Activated CD8-positive, alpha-beta memory T cell treated with anti-CD3 and anti-CD28 coated beads for 48 hours (primary cell): ENCODE data around the gene POLR3A.
A peak's percentile ranks its signal among the peaks of the same experiment; 100 is the strongest.

Source experiments
- DNase-seq, 3 experiments: peaks; one replicate each; pipeline ENCODE4 v3.0.0-alpha.2; 2020; ENCODE audit warnings: low read depth in 2 of 3, low spot score in 2 of 3

Gene POLR3A

DNA sequence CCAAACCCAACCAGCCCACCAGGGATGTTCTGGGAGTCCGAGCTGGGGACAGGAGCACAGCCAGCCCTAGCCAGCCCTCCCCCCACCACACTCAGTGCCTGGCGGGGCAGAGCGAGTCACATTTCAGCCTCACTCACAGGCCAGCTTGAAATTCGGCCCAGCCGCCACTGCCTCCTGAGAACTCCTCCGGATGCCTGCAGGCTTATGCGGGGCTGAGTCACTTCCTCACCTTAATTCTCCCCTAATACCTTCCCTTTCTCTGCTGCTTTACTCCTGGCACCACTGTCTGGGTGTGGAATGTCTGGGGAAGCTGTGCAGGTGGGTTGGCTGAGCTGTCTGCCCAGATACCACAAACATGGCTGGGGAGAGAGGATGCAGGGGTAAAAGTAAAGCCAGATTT lies 80.1 kb downstream of the POLR3A start:
- DNase-seq, result no peak

DNA sequence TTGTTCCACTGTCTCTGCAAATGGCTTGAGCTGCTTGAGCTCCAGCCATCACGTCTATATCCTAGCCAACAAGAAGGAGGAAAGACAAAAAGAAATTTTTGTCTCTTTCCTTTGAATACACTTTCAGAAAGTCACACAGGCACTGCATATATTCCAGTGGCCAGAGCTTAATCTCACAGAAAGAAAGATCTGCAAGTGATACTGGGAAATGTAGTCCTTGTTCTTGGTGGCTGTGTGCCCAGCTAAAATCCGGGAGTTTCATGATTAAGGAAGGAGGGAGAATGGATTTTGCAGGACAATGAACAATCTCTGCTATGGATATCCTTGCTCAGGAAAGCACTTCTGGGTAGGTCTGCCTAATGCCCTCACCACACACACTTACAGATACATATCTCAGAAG lies 83.2 kb downstream of the POLR3A start:
- no peak for DNase-seq

DNA sequence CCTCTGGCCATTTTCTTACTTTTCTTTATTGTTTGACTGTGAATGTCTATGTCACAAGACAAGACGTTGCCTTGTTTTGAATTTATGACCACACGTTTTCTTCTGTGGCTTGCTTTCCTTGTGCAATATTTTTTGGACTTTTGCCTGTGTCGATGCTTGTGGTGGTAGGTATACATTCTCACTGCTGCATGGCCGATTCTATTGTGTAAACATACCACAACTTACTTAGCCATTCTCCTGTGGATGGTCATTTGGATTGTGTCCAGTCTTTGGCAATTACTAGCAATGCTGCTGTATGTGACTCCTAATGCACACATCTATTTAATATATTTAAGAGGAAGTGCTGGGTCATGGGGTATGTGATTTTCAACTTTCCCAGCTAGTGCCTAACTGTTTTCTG lies 84.8 kb downstream of the POLR3A start:
- no peak for DNase-seq

DNA sequence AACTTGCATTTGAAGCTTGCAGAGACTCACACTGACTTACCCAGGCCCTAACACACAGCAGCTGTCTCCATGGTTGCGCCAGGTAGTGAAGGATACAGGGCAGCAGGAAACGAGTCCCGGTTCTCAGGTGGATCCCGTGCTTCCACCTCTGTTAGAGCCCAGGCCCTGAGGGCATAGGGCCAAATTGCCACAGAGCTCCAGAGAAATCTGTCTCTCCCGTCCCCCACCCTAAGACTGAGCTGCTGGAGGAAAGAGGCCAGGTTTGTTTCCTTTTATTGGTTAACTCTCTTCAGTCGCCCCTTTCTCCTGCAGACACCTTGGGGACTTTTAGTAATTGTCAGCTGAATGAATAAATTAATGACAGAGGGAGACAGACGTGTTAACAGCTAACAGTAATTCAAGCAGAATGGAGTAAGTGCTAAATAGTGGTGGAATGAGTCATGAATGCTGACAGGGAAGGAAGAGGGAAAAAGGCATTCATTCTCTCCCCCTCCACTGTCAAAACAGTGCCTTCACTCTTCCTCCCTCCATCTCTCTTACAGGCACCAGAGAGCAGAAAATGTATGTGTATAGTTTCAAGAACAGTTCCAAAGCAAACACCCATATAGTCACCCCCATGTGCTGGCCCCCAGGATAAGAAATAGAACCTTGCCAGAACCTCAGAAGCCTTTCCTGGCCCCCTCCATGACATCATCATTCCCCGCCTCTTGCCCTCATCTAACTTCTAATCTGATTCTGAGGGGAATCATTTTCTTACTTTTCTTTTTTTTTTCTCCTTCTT lies 86.0 kb downstream of the POLR3A start:
- DNase-seq, result no peak

DNA sequence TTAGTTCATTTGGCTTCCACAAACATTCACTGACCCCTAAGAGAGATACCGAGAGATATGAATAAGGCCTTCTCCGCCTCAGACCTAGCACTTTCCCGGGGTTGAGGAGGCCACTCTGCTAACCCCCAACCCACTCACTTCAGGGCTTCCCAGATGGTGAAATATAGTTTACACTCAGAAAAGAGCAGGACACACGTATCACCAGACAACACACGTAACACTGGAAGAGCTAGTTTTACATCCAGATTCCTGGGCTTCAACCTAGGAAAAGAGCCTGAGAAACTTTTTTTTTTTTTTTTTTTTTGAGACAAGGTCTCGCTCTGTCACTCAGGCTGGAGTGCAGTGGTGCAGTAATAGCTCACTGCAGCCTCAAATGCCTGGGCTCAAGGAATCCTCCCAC lies 87.5 kb downstream of the POLR3A start:
- DNase-seq, result no peak

DNA sequence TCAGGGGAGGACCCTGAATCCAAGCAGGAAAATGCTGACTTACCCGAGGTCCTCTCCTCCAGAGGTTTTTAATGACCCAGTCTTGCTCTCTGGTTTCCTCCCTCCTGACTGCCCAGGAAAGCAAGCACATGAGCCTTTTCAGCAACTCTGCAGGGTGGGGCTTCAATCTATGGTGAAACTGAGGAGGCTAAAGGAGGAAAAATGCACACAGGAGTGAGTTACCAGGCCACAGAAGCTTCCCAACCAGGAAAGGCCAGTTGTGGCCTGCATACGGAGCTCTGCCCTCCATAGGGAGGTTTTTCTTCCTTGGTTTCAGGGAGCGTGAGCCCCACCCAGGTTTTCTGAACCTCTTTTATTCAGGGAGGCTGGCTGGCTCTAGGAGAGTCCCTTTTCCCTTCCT lies 88.7 kb downstream of the POLR3A start:
- DNase-seq, result no peak

DNA sequence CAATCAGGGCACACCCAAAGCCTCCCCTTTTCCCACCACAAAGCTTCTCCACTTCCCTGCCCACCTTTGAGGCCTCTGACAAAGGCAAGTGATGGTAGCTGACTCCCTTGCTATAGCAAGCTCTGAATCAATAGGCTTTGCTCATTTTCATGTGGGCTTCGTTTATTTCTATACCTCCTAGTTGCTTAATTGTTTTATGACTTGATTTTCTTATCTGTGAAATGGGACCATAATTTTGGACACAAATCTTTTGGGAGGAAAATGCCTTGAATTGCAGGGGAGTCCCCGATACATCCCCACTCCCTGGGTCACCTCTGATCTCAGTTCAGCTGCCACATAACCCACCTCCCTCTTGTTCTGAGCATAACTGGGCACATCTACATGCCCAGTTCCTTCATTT lies 89.1 kb downstream of the POLR3A start:
- no peak for DNase-seq

DNA sequence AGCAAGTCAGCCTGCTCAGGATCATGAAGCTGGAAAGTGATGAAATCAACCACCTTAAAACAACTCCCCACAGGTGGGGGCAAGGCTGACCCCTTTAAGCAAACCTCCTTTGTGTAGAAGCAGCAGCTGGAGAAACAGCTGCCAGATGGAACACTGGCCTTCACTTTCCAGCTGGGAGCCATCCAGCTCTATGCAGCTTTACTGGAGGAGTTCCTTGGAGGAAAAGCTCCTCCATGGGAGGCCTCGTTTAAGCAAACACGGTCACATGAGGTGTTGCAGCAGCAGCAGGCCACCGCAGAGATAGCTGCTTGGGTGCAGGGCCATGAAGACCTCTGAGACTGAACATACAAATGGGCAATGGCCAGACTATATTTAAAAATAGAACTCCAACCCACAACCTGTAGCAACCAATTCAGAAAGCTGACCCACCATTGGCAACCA lies 89.7 kb downstream of the POLR3A start:
- DNase-seq, result no peak

DNA sequence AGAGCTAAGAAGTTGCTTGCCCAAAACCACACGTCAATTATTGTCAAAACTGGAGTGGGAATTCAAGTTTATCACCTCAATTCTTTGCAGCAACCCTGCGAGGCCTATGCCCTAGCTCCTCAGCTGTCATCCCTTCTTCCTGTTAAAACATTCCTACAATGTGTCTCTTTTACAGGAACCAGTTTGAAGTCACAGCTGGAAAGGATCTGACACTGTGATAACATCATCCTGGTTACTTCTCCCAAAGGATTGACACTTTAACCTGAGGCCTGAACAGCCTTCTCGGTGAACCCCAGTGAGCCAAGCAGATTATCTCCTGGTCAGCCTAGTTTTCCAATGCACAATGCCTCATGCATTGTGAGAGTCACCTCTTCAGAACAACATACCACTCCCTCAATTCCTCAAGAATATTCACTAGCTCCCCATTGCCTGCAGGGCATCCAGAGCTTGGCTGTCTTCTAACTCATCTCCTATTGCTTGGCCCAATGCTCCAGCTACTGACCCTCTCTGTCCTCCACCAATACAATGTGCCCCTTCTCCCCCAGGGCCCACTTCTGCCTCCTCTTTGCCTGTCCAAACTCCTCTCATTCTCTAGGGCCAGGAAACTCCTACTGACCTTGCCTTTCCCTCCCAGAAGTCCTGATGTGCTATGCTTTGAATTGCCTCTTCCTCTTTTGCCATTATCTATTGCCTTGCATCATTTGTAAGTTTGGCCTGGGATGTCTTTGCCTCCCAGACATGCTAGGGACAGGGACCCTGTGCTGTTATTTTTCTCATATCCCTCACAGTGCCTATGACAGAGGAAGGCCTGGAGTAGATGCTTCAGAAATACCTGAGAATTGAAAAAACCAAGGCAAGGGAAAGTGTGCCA lies 92.4 kb downstream of the POLR3A start:
- DNase-seq, result no peak

DNA sequence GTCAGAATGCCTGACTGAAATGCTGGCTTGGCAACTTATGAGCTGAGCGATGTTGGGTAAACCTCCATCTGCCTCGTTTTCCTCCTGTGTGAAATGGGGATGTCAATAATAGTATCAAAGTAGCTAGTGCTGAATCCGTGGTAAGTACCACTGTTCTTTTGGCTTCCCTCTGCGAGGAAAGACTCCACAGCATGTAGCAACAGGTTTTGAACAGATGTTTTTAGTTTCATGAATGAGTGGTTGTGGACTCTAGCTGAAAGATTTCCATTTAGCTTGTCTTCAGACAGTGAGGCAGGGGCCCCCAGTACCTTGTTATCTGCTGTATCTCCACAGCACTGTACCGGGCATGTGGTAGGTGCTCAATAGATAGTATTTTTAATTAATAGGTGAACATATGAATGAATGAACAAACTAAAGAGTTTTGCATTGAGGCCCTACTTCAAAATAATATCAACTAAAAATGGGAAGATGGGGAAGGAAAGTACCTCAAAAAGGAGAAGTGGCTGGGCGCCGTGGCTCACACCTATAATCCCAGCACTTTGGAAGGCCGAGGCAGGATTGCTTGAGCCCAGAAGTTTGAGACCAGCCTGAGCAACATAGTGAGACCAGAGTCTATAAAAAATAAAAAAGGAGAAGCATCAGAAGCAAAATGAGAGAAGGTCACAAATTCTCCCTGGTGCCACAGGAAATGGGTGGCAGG lies 97.1 kb downstream of the POLR3A start:
- no peak for DNase-seq

DNA sequence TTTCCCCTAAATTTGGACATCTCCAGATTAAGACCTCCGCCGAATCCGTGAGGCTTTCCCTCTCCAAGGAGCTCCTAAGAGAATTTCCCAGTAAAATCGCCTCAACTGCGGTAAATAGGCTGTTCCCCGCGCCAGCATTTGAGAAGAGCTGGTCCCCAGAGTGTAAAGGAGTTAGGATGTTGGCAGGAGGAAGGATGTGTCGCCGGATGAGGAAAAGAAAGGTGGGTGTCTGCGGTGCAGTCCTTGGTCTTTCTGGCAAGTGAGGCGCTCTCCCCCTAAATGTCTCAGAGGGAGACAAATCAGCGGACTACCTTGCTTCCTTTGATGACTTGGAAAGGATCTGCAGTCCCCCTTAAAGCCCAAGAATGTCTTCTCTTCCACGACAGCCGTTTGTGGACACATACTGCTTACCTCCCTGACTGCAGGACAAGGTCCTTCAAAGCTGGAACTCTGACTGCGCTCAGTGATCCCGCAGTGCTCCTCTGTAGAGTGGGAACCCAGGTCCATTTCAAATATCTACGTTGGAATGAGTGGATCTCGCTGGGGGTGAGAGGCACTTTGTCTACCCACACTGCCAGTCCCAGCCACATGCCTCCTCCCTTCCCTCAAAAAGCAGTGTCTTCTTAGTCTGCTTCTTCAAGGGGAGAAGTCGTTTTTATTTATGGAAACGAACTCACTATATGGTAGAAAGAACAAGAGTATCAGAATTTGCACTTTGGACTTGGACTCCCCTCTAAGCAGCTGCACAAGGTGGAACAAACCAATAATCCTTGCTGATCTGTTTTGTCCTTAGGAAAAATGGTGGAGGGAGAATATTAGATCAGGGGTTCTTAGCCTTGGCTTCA lies 101.7 kb downstream of the POLR3A start:
- no peak for DNase-seq

DNA sequence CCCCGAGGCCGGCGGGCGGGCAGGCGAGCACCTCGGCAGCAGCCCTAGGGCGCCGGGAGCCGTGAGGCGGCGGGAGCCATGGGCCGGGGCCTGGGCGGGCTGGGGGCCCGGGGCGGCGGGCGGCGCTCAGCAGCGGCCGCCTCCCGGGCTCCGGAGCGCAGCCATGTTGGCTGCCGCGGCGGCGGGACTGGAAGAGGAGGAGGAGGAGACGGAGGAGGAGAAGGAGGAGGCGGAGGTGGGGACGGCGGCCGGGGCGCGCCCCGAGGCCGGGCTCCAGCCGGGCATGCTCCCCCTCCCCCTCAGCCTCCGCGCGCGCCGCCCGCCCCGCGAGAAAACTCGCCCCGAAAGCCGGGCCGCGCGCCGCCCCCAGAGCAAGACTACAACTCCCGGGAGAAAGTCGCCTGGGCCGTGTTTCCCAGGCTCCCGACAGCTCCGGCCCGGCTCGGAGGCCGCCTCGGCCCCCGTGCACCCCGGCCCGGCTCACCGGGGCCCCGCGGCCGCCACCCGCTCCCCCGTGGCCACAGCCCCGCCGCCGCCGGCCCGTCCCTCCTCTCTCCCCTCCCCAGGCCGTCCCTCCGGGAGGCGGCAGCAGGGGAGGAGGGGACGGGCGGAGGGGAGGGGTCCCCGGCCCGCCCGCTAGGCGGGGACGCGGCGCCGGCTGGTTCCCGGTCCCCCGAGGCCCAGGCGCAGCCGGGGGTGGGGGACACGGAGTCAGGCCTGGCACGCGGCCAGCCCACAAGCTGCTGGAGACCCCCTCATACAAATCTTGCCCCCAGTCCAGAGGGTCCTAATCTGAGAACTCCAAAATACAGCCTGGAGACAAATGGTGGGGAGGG lies 102.5 kb downstream of the POLR3A start, which contains the start of gene DLG5:
Gene DLG5, minus strand, starts transcription at position 190 of the 836 bp plus-strand sequence. CDS start 235 bp downstream, outside the sequence.
- DNase-seq, result no peak

DNA sequence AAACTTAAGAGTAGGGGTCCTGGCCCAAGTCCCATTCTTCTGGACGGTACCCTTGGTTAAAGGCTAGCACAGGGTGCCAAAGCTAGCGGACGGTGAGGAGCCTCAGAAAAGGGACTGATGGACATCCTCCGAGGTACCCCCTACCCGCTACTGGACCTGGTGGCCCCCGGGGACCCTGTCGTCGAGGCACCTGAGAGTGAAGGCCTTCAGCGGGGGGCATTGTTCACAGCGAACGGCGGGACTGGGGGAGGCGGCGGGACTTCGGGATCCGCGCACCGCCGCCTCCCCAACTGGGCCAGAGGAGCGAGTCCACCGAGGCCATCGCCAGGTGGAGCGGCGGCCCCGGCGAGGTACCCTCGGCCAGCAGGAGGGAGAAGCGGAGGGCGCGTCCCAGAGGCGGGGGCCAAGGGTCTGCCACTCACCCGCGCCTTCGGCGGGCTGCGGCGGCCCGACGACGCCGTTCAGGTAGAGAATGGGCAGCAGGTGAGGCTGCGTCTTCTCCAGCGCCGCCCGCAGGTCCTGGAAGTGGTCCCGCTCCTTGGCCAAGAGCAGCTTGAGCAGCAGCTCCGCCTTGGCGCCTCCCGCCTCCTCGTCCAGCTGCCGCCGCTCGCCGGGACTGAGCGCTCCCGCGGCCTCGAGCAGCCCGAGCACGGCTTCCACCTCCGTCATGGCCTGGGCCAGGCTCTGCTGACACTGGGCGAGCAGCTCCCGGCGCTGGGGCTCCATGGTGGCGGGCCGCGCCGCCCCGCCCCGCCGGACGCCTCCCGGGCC lies 103.3 kb downstream of the POLR3A start:
- DNase-seq, result peak in 1 of 3 experiments; percentile 11

DNA sequence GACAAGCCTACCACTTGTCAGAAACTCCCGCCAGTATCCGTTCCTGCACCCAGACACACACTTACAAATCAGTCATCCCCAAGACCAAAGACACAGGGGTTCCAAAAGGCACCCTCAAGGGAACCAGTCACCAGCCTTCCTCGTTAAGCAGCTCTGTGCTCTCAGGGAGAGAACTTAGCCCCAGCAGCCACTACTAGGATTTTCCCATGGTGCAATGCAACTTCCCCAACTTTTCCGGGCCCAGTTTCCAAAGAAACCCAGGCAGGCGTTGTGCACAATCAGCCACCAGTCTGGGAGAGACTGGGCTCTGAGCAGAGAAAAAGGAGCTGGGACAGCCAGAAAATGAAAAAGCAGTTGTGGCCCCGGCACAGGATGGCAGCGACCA lies 103.9 kb downstream of the POLR3A start:
- no peak for DNase-seq

DNA sequence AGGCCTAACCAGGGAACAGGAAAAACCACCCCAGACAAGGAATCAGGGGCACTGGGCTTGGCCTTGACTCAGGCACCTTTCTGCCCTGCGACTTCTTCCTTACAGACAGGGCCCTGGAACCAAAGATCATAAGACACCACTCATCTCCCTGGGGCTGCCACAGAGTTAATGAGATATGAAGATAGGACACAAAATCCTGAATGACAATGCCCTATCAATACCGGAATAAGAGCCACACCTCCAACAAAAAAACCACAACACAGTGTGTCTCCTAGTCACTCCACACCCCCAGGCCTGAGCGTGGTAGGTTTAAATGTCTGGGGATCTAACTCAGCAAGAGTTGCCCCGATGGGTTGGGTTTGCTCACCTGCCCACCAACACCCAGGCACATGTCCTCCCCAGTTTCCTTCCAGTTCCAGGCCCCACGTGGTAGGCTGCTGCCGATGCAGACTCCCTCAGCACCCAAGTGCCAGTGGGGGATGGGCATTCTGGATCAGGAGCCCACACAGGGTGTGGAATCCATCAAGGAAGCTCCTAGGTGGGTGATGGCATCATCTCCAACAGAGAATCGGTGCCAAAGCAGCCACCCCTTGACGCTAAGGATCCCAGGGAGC lies 106.6 kb downstream of the POLR3A start:
- DNase-seq, result no peak

DNA sequence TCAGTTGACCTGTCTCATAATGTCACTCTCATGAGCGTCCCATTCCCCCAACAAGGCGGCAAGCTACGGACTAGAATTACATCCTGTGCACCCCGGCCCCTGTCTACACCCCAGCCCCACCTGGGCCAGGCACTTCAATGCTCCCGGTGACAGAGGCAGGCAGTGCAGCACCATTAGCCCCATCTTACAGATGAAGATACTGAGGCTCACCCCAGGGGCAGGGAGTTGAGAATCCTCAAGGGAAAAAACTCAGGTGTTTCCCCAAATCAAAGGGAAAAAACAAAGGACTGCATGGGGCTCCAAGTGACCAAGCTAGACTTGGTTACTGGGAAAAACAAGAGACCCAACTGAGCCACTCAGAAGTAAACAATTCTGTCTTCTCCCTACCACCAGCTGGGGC lies 107.3 kb downstream of the POLR3A start:
- DNase-seq, result no peak

DNA sequence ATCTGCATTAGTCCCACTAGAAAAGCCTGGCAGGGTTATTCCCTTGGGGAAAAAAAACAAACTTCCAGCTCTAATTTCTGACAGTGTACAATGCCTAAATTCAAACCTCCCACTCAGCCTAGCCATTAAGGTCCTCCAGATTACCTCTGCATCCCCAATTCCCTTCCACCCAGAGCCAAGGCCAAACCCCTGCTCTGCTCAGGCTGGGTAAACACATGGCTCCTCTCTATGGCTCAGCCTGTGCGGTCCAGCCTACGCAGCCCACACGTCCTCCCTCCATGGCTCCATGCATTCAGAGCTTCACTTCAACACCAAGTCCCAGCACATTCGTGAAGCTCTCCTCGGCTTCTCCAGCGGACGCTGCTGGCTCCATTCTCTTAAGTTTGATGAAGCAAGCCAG lies 107.9 kb downstream of the POLR3A start:
- no peak for DNase-seq

DNA sequence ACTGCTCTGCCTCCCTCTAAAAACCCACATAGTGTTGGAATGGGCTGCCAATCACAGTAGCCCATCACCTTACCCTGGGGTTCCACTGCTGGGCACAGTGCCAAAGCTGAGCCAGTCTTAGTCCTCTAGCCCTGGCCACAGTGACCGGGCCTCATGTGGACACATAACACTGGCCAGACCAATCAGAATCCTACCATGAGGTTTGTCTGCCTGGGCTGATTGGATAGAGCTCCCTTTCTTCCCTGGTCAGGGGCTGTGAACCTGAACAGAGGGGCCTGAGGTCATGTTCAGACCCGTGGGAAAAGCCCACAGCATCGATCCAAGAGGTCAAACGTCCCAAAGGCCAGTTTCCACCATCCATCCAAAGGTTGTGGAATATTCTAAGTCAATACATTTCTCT lies 108.8 kb downstream of the POLR3A start:
- no peak for DNase-seq

DNA sequence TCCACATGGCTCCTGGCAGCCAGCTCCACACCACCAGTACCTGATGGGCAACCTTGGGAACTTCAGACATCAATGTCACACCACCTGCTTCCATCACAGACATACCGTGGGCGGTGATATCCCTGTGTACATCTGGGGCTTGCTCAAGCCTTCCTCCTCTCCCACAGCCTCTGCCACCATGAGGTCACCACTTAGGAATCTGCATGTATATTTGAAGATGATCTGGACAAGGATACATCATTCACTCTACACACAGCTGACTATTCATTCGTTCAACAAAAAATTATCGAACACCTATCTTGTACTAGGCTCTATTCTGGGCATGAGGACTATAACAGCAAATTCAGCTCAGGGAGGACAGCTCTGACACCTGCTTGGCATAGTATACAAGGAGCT lies 109.6 kb downstream of the POLR3A start:
- no peak for DNase-seq
